ENCODE data around the gene RTRAF. TPM values are rescaled to one million over a fixed set of nuclear protein-coding genes. Genes with fewer than 3 reads are reported as not detected.

RTRAF gene
- polyA plus RNA-seq, 1 donor from 2014 or later = 119 TPM

DNA sequence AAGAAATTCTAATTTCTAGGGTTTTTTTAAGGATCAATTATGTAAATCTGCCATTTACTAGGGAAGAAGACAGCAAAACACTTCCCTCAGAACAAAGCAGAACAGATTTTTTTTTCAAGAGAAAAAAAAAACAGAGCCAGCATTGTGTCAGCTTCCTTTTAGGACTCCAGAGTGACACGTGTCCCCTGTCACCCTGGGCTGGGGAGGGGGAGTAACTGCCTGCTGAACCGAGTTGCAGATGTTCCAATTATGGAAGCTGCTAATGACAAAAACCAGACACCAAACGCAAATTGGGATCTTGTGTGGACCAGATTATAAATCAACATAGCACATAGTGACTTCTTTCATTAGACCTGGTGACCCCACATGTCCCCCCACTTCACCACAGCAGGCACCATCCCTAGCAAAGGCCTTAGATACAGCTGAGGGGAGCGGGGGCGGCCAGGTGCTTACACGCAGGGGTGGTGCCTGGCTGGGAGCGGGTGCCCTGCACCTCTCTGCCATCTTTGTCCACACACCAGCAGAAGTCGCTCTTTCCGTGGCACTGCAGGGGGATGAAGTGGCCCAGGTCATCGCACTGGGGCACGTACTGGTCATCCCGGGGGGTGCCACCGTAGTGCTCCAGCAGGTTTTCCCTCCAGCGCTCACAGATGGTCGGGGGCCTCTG lies 25.4 kb downstream of the RTRAF start:
- Histone ChIP-seq H3K4me2 (ENCODE audit: low read length) (no peak overlapping the region), H3K9ac (ENCODE audit: low read length) (no peak overlapping the region), H4K20me1 (ENCODE audit: insufficient read depth) (no peaks in the 10 kb centered on the region), H2AFZ (ENCODE audit: low read depth, low read length) (no peak overlapping the region), H3K27ac (ENCODE audit: low read length) (no peak overlapping the region), H3K9me3 (ENCODE audit: low read length) (no peaks in the 10 kb centered on the region), H3K79me2 (replicated peaks; ENCODE audit: insufficient read depth, low read length) (no peaks in the 10 kb centered on the region), H3K27me3 (ENCODE audit: insufficient read depth, low read depth, low read length) (no peaks in the 10 kb centered on the region), H3K36me3 (ENCODE audit: insufficient read depth, low read length) (peaks cover 3% of the 10 kb centered on the region), H3K4me3 (ENCODE audit: low read length) (no peak overlapping the region), H3K9me2 (ENCODE audit: insufficient read depth, low read length) (no peaks in the 10 kb centered on the region), H3F3A (ENCODE audit: insufficient read depth, low read length, poor library complexity, severe bottlenecking) (no peaks in the 10 kb centered on the region)
- TF ChIP-seq EZH2 (IDR thresholded peaks at IDR 0.05; ENCODE audit: borderline replicate concordance, insufficient read depth, low read length, poor library complexity, severe bottlenecking) = no peak
- no peak for TF ChIP-seq RAD21 (conservative IDR thresholded peaks at IDR 0.05)
- no peak for TF ChIP-seq SMC3 (conservative IDR thresholded peaks at IDR 0.05; ENCODE audit: poor library complexity)
- TF ChIP-seq EP300 (conservative IDR thresholded peaks at IDR 0.05; ENCODE audit: poor library complexity, severe bottlenecking) = no peak
- TF ChIP-seq, protein P1, sequence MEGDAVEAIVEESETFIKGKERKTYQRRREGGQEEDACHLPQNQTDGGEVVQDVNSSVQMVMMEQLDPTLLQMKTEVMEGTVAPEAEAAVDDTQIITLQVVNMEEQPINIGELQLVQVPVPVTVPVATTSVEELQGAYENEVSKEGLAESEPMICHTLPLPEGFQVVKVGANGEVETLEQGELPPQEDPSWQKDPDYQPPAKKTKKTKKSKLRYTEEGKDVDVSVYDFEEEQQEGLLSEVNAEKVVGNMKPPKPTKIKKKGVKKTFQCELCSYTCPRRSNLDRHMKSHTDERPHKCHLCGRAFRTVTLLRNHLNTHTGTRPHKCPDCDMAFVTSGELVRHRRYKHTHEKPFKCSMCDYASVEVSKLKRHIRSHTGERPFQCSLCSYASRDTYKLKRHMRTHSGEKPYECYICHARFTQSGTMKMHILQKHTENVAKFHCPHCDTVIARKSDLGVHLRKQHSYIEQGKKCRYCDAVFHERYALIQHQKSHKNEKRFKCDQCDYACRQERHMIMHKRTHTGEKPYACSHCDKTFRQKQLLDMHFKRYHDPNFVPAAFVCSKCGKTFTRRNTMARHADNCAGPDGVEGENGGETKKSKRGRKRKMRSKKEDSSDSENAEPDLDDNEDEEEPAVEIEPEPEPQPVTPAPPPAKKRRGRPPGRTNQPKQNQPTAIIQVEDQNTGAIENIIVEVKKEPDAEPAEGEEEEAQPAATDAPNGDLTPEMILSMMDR (IDR thresholded peaks at IDR 0.05; ENCODE audit: poor library complexity, severe bottlenecking) = no peak
- TF ChIP-seq POLR2AphosphoS5 (IDR thresholded peaks at IDR 0.05) = no peak
- TF ChIP-seq MXI1 (conservative IDR thresholded peaks at IDR 0.05; ENCODE audit: poor library complexity, severe bottlenecking) = no peak
- TF ChIP-seq, protein P2, sequence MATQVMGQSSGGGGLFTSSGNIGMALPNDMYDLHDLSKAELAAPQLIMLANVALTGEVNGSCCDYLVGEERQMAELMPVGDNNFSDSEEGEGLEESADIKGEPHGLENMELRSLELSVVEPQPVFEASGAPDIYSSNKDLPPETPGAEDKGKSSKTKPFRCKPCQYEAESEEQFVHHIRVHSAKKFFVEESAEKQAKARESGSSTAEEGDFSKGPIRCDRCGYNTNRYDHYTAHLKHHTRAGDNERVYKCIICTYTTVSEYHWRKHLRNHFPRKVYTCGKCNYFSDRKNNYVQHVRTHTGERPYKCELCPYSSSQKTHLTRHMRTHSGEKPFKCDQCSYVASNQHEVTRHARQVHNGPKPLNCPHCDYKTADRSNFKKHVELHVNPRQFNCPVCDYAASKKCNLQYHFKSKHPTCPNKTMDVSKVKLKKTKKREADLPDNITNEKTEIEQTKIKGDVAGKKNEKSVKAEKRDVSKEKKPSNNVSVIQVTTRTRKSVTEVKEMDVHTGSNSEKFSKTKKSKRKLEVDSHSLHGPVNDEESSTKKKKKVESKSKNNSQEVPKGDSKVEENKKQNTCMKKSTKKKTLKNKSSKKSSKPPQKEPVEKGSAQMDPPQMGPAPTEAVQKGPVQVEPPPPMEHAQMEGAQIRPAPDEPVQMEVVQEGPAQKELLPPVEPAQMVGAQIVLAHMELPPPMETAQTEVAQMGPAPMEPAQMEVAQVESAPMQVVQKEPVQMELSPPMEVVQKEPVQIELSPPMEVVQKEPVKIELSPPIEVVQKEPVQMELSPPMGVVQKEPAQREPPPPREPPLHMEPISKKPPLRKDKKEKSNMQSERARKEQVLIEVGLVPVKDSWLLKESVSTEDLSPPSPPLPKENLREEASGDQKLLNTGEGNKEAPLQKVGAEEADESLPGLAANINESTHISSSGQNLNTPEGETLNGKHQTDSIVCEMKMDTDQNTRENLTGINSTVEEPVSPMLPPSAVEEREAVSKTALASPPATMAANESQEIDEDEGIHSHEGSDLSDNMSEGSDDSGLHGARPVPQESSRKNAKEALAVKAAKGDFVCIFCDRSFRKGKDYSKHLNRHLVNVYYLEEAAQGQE (IDR thresholded peaks at IDR 0.05; ENCODE audit: borderline replicate concordance) = no peak
- TF ChIP-seq TAF1 (IDR thresholded peaks at IDR 0.05; ENCODE audit: low read depth) = no peak

DNA sequence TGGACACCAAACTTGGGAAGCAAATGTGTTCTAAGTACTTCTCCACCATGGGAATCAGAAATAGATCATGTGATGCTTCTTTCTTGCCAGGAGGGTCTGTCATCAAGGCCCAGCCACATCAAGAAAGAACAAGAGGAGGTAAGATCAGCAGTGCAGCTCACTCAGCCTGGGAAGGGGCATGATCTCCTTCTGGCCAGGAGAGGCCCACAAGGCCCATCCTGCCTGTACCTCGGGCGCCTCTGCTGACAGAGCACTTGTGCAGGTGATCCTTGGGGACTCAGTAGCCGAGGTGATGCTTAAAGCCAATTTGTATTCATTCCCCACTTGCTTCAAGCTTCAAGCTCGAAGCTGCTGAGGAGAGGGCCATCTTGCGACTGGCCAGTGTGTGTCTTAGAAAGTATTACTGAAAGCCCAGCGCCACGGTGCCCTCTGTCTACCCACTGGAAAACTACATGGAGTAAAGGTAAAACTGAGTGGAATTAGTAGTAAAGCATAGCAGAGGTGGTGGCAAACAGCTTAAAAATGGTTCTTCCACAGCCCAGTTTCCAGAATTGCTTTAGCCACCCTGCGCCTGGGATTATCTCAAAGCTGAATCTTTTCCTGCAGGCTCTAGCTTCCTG lies 26.2 kb downstream of the RTRAF start:
- H3K27ac ChIP-seq (ENCODE audit: low read length) = no peak overlapping the region
- no peaks in the 10 kb centered on the region for H3K9me3 ChIP-seq (ENCODE audit: low read length)
- H2AFZ ChIP-seq (ENCODE audit: low read depth, low read length) = no peak overlapping the region
- H4K20me1 ChIP-seq (ENCODE audit: insufficient read depth) = no peaks in the 10 kb centered on the region
- no peak overlapping the region for H3K4me2 ChIP-seq (ENCODE audit: low read length)
- no peaks in the 10 kb centered on the region for H3F3A ChIP-seq (ENCODE audit: insufficient read depth, low read length, poor library complexity, severe bottlenecking)
- H3K79me2 ChIP-seq (replicated peaks; ENCODE audit: insufficient read depth, low read length) = no peaks in the 10 kb centered on the region
- no peaks in the 10 kb centered on the region for H3K9me2 ChIP-seq (ENCODE audit: insufficient read depth, low read length)
- H3K9ac ChIP-seq (ENCODE audit: low read length) = no peak overlapping the region
- H3K27me3 ChIP-seq (ENCODE audit: insufficient read depth, low read depth, low read length) = no peaks in the 10 kb centered on the region
- H3K36me3 ChIP-seq (ENCODE audit: insufficient read depth, low read length) = peaks cover 3% of the 10 kb centered on the region
- TF ChIP-seq TAF1 (IDR thresholded peaks at IDR 0.05; ENCODE audit: low read depth) (no peak), RAD21 (conservative IDR thresholded peaks at IDR 0.05) (no peak), POLR2AphosphoS5 (IDR thresholded peaks at IDR 0.05) (no peak), SMC3 (conservative IDR thresholded peaks at IDR 0.05; ENCODE audit: poor library complexity) (no peak), MXI1 (conservative IDR thresholded peaks at IDR 0.05; ENCODE audit: poor library complexity, severe bottlenecking) (no peak)
- TF ChIP-seq, protein P2 (IDR thresholded peaks at IDR 0.05; ENCODE audit: borderline replicate concordance) = no peak
- no peak overlapping the region for H3K4me3 ChIP-seq (ENCODE audit: low read length)

Measured in neural cell (in vitro differentiated cells).